Duodenal mucosa (tissue), 2 donors: Measurements from ENCODE around the gene SLC29A3.

ENCODE experiments used
- H3K27ac ChIP-seq: one replicate; pipeline ENCODE4 v1.7.0; 2013; ENCODE audit warnings: low read depth, low read length
- H3K27me3 ChIP-seq, 2 donors: one replicate each; pipeline ENCODE4 v1.7.0; 2013; ENCODE audit warnings: low read length in 2 of 2, control low read depth in 1 of 2; ENCODE audit not compliant: insufficient read depth in 2 of 2, control insufficient read depth in 1 of 2
- H3K36me3 ChIP-seq, 2 donors: one replicate each; pipeline ENCODE4 v1.7.0; 2013; ENCODE audit warnings: low read length in 2 of 2, control low read depth in 1 of 2; ENCODE audit not compliant: insufficient read depth in 2 of 2, control insufficient read depth in 1 of 2
- H3K4me1 ChIP-seq, 2 donors: one replicate each; pipeline ENCODE4 v1.7.0; 2013; ENCODE audit warnings: low read length in 2 of 2, control low read depth in 1 of 2; ENCODE audit not compliant: insufficient read depth in 2 of 2, control insufficient read depth in 1 of 2
- H3K4me3 ChIP-seq, 2 donors: one replicate each; pipeline ENCODE4 v1.7.0; 2013; ENCODE audit warnings: low read length in 2 of 2, low read depth in 1 of 2
- H3K9ac ChIP-seq, 2 donors: one replicate each; pipeline ENCODE4 v1.7.0; 2013; ENCODE audit warnings: low read length in 2 of 2, low read depth in 1 of 2
- H3K9me3 ChIP-seq, 2 donors: one replicate each; pipeline ENCODE4 v1.7.0; 2013; ENCODE audit warnings: low read length in 2 of 2, control low read depth in 1 of 2; ENCODE audit not compliant: control insufficient read depth in 1 of 2

Gene SLC29A3

DNA sequence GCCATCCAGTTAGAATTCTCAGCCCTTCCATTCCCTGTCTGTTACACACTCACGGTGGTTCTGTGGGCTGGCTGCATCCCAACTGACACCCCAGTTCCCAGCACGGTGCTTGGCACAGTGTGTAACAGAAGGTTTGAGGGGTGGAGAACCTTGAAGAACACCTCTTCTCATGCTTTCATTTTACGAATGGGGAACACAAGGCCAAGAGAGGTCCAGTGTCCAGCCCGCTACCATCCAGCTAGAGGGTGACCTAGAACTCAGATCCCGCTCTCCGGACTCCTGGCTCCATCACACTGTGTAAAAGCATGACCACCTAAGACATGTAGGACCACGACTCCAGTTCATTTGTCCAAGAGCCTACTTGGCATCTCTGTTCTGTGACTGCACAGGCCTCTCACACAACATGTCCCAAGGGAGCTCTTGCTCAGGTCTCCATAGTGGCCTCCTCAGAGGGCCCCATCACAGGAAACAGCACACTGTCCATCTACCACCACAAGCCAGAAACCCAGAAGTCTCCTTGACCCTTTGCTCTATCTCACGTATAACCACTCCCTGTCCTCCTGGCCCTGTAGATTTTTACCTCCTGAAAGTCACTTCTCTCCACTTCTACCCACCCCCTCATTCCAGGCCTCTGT is 74.9 kb downstream of the SLC29A3 start:
- H3K9ac ChIP-seq = no peak overlapping the region

DNA sequence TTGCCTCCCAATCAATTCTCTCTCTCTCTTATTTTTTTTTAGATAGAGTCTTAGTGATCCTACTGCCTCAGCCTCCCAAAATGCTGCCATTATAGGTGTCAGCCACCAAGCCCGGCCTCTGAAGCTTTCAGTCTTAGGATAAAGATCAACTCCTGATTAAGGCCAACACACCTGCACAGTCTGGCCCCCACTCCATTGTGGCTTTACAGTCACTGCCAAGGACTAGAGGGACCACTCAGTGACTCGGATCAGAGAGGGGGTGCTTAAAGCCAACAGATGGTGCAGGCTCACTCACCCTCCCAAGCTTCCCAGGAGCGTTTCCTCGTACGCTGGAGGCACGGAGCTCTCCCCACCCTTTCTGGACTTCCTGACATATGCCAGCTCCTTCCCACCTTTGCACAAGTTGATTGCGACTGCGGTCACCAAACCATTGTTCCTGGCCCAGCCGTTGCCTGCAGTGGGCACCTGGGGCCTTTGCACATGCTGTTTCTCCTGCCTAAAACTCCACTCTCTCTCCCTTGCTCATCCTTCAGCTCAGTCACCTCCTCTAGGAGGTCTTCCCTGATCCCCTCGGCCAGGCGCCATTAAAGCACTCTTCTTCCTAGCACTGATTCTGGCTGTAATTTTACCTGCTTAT is 76.0 kb downstream of the SLC29A3 start:
- Histone ChIP-seq H3K9ac (no peak overlapping the region), H3K27me3 (peaks cover 28 to 34% of the 10 kb centered on the region in 2 donors), H3K4me3 (no peak overlapping the region), H3K36me3 (no peaks in the 10 kb centered on the region), H3K27ac (no peak overlapping the region), H3K9me3 (no peaks in the 10 kb centered on the region), H3K4me1 (peaks cover 9 to 10% of the 10 kb centered on the region in 2 donors)

More for the DNA sequence above, 74.9 kb downstream of the SLC29A3 start:
- Histone ChIP-seq H3K4me1 (peaks cover 9 to 10% of the 10 kb centered on the region in 2 donors), H3K9me3 (no peaks in the 10 kb centered on the region), H3K27me3 (peaks cover 17 to 23% of the 10 kb centered on the region in 2 donors), H3K4me3 (no peak overlapping the region), H3K36me3 (no peaks in the 10 kb centered on the region), H3K27ac (no peak overlapping the region)

DNA sequence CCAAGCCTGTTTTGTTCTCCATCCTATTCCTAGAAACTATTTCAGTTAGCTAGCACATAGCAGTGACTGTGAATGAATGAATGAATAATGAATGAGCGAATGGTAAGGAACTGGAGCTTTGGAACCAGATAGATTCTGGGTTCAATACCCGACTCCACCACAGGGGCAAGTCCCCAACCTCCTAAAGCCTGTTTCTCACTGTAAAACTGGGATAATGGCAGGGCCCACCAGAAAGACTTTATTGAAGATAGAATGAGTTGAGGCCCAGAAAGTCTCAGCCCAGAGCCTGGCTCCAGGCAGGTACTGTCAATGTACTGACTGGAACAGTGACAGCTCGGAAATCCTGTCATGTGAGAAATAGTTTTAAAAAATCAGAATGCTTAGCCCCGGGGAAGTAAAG is 76.6 kb downstream of the SLC29A3 start:
- H3K36me3 ChIP-seq = no peaks in the 10 kb centered on the region
- H3K27me3 ChIP-seq = peaks cover 31 to 37% of the 10 kb centered on the region in 2 donors
- no peaks in the 10 kb centered on the region for H3K9me3 ChIP-seq
- H3K4me1 ChIP-seq = peaks cover 9 to 10% of the 10 kb centered on the region in 2 donors
- H3K9ac ChIP-seq = no peak overlapping the region
- no peak overlapping the region for H3K4me3 ChIP-seq
- no peak overlapping the region for H3K27ac ChIP-seq

DNA sequence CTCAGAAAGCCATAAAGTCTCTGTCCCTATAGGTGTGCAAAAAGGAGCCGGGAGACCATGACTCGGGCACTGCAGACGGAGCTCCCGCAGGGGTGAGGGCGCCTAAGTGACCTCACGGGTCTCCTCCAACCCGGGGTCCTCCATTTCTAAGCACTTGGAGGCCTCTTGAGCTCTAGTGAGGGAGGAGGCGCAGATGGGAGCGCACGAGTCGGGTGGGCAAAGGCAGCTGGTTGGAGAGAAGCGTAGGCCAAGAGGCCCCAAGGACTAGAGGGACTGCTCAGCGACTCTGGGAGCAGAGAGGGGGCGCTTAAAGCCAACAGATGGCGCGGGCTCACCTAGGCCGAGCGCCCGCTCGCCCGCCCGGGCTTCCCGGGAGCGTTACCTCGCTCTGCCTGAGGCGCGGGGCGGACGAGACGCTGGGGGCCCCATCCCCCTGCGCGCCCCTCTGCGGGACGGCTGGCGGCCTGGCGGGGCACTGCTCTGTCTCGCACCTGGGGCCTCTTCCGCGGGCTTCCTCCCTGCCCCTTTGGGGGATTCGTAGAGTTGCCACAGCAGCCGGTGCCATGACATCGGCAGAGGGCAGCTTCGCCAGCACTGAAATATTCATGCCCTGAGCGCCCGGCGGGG is 77.1 kb downstream of the SLC29A3 start:
- H3K36me3 ChIP-seq = no peaks in the 10 kb centered on the region
- no peaks in the 10 kb centered on the region for H3K9me3 ChIP-seq
- peaks cover 34 to 37% of the 10 kb centered on the region in 2 donors for H3K27me3 ChIP-seq
- H3K4me3 ChIP-seq = peak overlapping the region in 1 of 2 donors; percentile 24
- H3K4me1 ChIP-seq = peaks cover 9 to 10% of the 10 kb centered on the region in 2 donors
- H3K27ac ChIP-seq = no peak overlapping the region
- no peak overlapping the region for H3K9ac ChIP-seq

DNA sequence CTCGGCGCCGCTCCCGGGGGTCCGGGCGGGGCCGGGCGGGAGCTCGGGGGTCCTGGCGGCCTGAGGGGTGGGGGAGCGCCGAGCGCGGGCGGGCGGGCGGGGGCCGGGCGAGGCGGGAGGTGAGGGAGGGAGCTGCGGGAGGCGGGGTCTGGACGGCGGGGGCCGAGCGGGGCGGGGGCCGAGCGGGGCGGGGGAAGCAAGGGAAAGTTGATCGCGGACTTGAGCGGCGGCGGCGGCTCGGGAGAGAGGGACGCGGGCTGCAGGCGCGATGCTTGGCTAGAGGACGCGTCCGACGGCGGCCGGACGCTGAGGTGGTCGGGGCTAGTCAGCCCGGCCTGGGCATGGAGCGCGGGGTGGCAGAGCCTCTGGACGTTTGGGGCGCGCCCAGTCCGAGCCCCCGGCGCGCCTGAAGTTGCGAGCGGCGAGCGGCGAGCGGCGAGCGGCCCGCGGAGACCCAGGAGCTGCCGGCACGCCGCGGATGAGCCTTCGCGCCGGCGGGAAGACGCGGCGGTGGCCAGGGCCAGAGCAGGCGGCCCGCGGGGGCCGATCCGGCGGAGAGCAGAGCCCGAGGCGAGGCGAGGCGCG is 77.7 kb downstream of the SLC29A3 start, which contains the start of gene CDH23:
CDH23 (plus strand) TSS at position 210 of the 585 bp plus-strand sequence. CDS start 42,912 bp downstream, outside the sequence.
- H3K4me1 ChIP-seq = peaks cover 9 to 10% of the 10 kb centered on the region in 2 donors
- no peaks in the 10 kb centered on the region for H3K9me3 ChIP-seq
- no peaks in the 10 kb centered on the region for H3K36me3 ChIP-seq
- peaks cover 37 to 43% of the 10 kb centered on the region in 2 donors for H3K27me3 ChIP-seq
- peak within 1 kb of the TSS; percentile 24 to 55 for H3K4me3 ChIP-seq
- H3K9ac ChIP-seq = no peak within 1 kb of the TSS
- H3K27ac ChIP-seq = no peak within 1 kb of the TSS

DNA sequence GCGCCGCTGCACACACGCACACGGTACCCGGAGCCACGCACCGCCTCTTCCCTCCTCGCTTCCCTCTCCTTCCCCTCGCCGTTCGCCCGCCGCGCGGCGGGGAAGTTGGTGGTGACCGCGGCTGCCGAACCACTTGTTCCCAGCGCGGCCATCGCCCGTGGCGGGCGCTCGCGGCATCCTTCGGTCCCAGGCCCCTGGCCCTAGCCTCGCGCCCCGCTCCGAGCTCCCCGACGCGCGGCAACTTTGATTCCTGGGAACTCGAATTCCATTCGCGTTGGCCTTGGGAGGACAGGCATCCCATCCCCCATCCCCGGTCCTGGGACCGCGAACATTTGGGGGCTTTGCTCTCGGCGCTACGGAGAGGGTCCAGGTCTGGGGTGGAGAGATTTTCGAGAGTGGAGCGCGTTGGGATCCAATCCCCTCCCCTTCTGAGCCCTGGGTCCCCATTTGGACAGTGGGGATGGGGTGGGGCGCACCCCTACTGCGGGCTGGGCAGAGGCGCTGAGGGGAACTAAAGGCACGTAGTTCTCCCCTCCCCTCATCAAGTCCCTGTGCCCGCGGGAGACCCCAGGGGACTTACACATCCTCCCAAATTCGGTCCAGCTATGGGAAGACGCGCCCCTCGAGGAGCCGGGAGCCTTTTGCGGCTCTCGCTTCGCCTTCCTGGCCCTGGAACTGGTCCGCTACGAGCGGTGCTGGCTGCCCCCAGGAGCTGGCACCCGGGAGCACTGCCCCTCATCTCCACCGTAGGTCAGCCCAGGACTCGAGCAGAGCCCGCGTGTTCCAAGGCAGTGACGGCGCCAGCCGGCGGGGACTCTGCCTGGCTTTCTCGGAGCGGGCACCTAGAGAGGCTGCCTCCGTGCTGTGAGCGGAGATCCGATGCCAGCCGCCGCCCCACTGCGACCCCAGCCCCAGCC is 78.5 kb downstream of the SLC29A3 start:
- Histone ChIP-seq H3K9ac (no peak overlapping the region), H3K27ac (no peak overlapping the region), H3K27me3 (peaks cover 37 to 43% of the 10 kb centered on the region in 2 donors), H3K4me1 (peaks cover 9 to 10% of the 10 kb centered on the region in 2 donors), H3K36me3 (no peaks in the 10 kb centered on the region), H3K9me3 (no peaks in the 10 kb centered on the region), H3K4me3 (peak overlapping the region; percentile 23 to 55)

DNA sequence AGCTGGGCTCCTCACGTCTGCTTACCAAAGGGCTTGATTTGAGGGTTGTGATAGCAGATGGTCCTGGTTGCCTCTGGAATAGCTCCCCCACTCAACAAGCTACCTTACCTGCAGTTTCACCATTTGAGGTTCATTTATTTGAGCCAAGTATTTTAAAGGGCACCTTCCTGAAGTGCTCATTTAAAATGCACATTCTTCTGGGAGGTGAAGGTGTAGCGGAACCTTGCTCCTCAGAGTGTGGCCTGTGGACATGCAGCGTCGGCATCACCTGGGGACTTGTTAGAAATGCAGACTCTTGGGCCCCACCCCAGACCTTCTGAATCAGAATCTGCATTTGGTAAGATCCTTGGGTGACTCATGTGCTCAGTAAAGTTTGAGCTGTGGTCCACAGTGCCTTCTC is 79.9 kb downstream of the SLC29A3 start:
- Histone ChIP-seq H3K27ac (no peak overlapping the region), H3K9ac (no peak overlapping the region), H3K4me1 (peaks cover 9 to 10% of the 10 kb centered on the region in 2 donors), H3K36me3 (no peaks in the 10 kb centered on the region), H3K27me3 (peaks cover 37 to 43% of the 10 kb centered on the region in 2 donors), H3K4me3 (no peak overlapping the region), H3K9me3 (no peaks in the 10 kb centered on the region)

DNA sequence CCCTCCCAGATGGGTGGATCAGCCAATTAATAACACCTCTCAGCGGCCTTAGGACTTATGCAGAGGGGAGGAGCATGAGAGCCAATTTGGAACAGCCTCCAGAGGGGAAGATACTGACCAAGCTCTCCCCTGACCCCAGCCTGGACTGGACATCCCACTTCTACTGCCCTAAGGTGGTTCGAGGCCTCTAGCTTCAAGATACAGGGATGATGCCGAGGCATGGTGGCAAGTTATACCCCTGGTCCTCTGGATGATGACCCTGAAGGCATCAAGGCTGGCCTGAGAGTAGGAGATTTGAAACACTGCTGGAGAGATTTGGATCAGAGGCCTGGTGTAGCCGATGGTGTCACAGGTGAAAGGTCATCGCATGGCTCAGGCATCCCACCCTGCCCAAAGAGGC is 80.9 kb downstream of the SLC29A3 start:
- no peak overlapping the region for H3K27ac ChIP-seq
- no peaks in the 10 kb centered on the region for H3K36me3 ChIP-seq
- H3K4me3 ChIP-seq = no peak overlapping the region
- H3K9me3 ChIP-seq = no peaks in the 10 kb centered on the region
- peaks cover 38 to 41% of the 10 kb centered on the region in 2 donors for H3K27me3 ChIP-seq
- H3K4me1 ChIP-seq = peaks cover 9 to 10% of the 10 kb centered on the region in 2 donors
- H3K9ac ChIP-seq = no peak overlapping the region

DNA sequence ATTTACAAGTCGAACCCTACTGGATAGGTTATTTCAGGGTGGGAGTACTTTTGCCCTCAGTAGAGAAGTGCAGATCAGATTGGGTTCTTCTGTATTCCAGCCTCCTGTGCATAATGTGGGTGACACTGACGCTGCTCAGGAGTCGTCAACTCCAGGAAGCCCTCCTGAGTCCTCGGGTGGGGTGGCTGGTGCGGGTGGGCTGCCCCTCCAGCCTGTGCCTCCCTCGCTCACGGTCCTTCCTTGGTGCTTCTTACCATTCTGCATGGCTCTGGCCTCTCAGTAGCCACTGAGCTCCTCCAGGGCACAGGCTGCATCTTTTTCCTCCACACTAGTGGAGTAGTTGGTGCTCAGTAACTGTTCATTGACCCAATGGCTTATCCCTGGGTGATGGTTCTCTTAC is 82.0 kb downstream of the SLC29A3 start:
- H3K4me3 ChIP-seq = no peak overlapping the region

More for the DNA sequence above, 82.0 kb downstream of the SLC29A3 start:
- Histone ChIP-seq H3K9me3 (no peaks in the 10 kb centered on the region), H3K27me3 (peaks cover 37 to 41% of the 10 kb centered on the region in 2 donors), H3K4me1 (peaks cover 9 to 10% of the 10 kb centered on the region in 2 donors), H3K9ac (no peak overlapping the region), H3K36me3 (no peaks in the 10 kb centered on the region), H3K27ac (no peak overlapping the region)
